ENCODE data around the gene PCDHGB1.
"Not testable (repeated sequence)": the region's sequence is repeated elsewhere in the genome, so short reads cannot be mapped to it uniquely, and the experiment has no call there.

PCDHGB1 gene

GRCh38 chr5:141338538-141339306, 11.2 kb upstream of the PCDHGB1 start, which contains the start of gene PCDHGA2:
PCDHGA2 (plus strand) TSS chr5:141338760.
- peak; percentile 34 for TF ChIP-seq CTCF (IDR thresholded peaks at IDR 0.05; ENCODE audit: low read depth, low read length)
- no peak for DNase-seq (ENCODE audit: extremely low read depth, low read depth)

- DNase-seq (ENCODE audit: extremely low read depth, low read depth) = not testable (repeated sequence)
These were observed 9.0 kb upstream of the PCDHGB1 start for GRCh38 chr5:141340781-141341354.

GRCh38 chr5:141342773-141343172, 7.1 kb upstream of the PCDHGB1 start:
- no peak for TF ChIP-seq CTCF (IDR thresholded peaks at IDR 0.05; ENCODE audit: low read depth, low read length)
- no peak for DNase-seq (ENCODE audit: extremely low read depth, low read depth)

- no peak for DNase-seq (ENCODE audit: extremely low read depth, low read depth)
- TF ChIP-seq CTCF (IDR thresholded peaks at IDR 0.05; ENCODE audit: low read depth, low read length) = peak; percentile 33
These were observed 6.5 kb upstream of the PCDHGB1 start, which contains the start of gene PCDHGA3 for GRCh38 chr5:141343242-141343952. PCDHGA3 (plus strand) TSS chr5:141343829; CDS start chr5:141344034, 205 bp downstream.

- no peak for TF ChIP-seq CTCF (IDR thresholded peaks at IDR 0.05; ENCODE audit: low read depth, low read length)
- no peak for DNase-seq (ENCODE audit: extremely low read depth, low read depth)
These were observed 5.9 kb upstream of the PCDHGB1 start for GRCh38 chr5:141343953-141344463.

- DNase-seq (ENCODE audit: extremely low read depth, low read depth) = no peak
- no peak for TF ChIP-seq CTCF (IDR thresholded peaks at IDR 0.05; ENCODE audit: low read depth, low read length)
These were observed 4.6 kb upstream of the PCDHGB1 start for GRCh38 chr5:141345327-141345726.

GRCh38 chr5:141346017-141346416, 3.9 kb upstream of the PCDHGB1 start:
- not testable (repeated sequence) for DNase-seq (ENCODE audit: extremely low read depth, low read depth)

GRCh38 chr5:141351591-141351990, 1.7 kb downstream of the PCDHGB1 start:
- TF ChIP-seq CTCF (IDR thresholded peaks at IDR 0.05; ENCODE audit: low read depth, low read length) = no peak
- DNase-seq (ENCODE audit: extremely low read depth, low read depth) = no peak

Measured in AG09319 (cell line).